DMS153 (cell line): Measurements from ENCODE around the gene RAI1.
"Not testable (repeated sequence)": the region's sequence is repeated elsewhere in the genome, so short reads cannot be mapped to it uniquely, and the experiment has no call there.

Experiments
- DNase-seq: peaks from one replicate; lab custom pipeline; 2025; lab: John Stamatoyannopoulos, UW

RAI1 gene, protein sequence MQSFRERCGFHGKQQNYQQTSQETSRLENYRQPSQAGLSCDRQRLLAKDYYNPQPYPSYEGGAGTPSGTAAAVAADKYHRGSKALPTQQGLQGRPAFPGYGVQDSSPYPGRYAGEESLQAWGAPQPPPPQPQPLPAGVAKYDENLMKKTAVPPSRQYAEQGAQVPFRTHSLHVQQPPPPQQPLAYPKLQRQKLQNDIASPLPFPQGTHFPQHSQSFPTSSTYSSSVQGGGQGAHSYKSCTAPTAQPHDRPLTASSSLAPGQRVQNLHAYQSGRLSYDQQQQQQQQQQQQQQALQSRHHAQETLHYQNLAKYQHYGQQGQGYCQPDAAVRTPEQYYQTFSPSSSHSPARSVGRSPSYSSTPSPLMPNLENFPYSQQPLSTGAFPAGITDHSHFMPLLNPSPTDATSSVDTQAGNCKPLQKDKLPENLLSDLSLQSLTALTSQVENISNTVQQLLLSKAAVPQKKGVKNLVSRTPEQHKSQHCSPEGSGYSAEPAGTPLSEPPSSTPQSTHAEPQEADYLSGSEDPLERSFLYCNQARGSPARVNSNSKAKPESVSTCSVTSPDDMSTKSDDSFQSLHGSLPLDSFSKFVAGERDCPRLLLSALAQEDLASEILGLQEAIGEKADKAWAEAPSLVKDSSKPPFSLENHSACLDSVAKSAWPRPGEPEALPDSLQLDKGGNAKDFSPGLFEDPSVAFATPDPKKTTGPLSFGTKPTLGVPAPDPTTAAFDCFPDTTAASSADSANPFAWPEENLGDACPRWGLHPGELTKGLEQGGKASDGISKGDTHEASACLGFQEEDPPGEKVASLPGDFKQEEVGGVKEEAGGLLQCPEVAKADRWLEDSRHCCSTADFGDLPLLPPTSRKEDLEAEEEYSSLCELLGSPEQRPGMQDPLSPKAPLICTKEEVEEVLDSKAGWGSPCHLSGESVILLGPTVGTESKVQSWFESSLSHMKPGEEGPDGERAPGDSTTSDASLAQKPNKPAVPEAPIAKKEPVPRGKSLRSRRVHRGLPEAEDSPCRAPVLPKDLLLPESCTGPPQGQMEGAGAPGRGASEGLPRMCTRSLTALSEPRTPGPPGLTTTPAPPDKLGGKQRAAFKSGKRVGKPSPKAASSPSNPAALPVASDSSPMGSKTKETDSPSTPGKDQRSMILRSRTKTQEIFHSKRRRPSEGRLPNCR (N-terminal part only)

DNA sequence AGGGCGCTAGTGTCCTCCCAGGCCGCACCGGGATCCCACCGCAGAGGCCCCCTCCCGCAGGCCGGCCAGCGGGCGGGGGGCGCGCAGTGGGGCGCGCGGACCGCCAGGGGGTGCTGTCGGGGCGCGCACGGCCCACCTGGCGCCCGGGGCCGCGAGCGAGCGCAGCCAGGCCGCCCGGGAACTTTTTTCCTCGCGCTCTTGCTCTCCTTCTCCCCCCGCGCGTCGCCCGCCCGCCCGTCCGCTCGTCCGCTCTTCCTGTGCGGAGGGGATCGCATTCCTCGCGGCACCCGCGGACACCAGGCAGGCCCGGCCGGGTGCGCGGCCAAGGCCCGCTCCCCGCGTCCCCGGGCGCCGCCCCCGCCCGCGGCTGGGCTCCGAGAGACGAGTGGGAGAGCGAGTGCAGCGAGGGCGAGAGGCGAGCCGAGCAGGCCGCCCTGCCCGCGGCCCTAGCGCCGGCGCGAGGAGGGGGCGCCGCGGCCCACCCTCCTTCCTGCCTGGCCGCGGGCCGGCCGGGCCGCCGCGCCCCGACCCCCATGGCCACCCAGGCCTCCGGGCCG is at the start of gene RAI1:
RAI1 (plus strand) TSS at position 272 of the 557 bp plus-strand sequence. CDS start 111,491 bp downstream, outside the sequence.
- no peak for DNase-seq

DNA sequence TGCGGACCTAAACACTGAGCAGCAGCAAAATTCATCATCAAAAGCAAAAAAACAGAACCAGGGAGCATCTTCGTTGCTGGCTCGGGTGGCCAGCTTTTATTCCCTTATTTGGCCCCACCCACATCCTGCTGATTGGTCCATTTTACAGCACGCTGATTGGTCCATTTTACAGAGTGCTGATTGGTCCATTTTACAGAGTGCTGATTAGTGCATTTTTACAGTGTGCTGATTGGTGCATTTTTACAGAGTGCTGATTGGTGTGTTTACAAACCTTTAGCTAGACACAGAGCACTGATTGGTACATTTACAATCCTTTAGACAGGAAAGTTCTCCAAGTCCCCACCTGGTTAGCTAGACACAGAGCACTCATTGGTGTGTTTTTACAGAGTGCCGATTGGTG is 48.6 kb upstream of the RAI1 start:
- DNase-seq, result not testable (repeated sequence)

DNA sequence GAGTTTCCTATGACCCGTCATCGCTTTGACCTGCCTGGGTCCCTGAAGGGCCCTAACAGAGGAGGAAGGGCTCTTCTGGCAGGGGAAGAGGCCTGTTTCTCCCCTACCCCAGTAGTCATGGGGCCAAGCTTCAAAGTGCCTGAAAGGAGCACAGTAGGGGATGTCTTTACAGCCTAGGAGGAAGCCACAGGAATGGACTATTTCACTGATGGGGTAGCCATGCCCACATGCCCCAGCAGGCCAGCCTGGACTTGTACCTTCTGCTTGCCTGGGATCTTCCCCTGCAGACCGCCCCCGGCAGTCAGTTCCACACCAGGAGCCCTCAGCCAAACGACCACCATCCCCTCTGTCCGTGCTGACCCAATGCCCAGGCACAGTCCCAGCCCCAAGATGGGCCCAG is 47.9 kb upstream of the RAI1 start:
- DNase-seq, result no peak

DNA sequence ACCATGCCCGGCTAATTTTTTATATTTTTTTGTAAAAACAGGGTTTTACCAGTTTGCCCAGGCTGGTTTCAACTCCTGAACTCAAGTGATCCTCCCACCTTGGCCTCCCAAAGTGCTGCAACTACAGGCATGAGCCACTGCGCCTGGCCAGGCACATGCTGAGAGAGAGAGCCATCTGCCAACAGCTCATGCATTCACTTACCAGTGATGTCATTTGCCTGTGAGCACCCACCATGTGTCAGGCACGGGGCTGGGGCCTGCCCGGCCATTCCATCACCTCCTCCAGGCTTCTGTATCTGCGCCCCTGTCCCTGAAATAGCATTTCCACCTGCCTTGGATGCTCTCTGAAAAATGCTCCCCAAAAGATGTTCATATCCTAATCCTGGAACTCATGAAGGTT is 46.1 kb upstream of the RAI1 start:
- no peak for DNase-seq

DNA sequence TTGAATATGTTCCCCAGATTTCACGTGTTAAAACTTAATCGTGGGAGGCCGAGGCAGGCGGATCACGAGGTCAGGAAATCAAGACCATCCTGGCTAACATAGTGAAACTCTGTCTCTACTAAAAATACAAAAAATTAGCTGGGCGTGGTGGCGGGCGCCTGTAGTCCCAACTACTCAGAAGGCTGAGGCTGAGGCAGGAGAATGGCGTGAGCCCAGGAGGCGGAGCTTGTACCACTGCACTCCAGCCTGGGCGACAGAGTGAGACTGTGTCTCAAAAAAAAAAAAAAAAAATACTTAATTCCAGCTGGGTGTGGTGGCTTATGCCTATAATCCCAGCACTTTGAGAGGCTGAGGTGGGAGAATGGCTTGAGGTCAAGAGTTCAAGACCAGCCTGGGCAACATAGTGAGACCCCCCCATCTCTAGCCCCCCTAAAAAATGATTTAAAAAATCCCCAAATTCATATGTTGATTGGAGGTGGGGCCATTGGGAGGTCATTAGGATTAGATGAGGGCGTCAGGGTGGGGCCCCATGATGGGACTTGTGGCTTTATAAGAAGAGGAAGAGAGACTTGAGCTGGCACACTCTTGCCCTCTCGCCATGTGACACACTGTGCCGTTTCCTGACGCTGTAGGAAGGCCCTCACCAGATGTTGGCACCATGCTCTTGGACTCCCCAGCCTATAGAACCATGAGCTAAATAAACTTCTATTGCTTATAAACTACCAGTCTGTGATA is 45.6 kb upstream of the RAI1 start:
- not testable (repeated sequence) for DNase-seq

DNA sequence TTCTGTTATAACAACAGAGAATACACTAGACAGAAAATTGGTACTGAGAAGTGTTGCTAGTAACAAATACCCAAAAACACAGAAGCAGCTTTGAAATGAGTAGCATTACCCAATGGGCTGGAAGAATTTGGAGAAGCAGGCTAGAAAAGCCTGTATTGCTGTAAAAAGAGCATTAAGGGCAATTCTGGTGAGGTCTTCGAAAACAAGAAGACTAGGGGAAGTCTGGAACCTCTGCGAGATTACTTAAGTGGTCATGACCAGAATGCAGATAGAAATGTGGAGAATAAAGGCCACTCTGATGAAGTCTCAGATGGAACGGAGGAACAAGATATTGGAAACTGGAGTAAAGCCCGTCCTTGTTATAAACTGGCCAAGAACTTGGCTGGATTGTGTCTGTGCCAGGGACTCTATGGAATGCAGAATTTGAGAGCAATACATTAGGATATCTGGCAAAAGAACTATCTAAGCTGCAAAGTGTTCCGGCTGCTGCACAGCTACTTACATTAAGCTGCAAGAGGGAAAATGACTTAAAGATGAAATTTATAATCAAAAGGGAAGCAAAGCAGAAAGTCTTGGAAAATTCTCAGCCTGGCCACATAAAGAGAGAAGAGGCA is 44.9 kb upstream of the RAI1 start:
- DNase-seq, result no peak

DNA sequence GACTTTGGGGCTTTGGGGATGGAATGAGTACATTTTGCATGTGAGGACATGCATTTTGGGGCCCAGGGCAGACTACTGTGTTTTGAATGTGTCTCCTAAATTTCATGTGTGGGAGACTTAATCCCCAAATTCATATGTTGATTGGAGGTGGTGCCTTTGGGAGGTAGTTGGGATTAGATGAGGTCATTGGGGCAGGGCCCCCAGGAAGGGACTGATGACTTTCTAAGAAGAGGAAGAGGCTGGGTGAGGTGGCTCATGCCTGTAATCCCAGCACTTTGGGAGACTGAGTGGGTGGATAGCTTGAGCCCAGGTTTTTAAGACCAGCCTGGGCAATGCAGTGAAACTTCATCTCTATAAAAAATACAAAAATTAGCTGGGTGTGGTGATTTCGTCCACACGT is 42.8 kb upstream of the RAI1 start:
- DNase-seq, result no peak

DNA sequence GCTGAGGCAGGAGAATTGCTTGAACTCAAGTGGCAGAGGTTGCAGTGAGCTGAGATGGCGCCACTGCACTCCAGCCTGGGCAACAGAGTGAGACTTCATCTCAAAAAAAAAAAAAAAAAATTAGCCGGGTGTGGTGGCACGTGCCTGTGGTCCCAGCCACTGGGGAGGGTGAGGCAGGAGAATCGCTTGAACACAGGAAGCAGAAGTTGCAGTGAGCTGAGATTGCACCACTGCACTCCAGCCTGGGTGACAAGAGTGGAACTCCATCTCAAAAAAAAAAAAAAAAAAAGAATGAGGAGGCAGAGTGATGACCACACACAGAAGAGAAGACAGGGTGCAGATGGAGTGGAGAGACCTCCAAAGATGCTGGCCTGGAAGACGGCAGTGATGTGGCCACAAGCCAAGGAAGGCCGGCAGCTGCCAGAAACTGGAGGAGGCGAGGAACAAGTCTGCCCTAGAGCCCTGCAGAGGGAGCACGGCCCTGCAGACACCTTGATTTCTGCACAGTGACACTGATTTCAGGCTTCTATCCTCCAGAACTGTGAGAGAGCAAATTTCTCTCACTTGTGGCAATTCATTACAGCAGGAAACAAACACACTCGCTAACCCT is 41.5 kb upstream of the RAI1 start:
- not testable (repeated sequence) for DNase-seq

DNA sequence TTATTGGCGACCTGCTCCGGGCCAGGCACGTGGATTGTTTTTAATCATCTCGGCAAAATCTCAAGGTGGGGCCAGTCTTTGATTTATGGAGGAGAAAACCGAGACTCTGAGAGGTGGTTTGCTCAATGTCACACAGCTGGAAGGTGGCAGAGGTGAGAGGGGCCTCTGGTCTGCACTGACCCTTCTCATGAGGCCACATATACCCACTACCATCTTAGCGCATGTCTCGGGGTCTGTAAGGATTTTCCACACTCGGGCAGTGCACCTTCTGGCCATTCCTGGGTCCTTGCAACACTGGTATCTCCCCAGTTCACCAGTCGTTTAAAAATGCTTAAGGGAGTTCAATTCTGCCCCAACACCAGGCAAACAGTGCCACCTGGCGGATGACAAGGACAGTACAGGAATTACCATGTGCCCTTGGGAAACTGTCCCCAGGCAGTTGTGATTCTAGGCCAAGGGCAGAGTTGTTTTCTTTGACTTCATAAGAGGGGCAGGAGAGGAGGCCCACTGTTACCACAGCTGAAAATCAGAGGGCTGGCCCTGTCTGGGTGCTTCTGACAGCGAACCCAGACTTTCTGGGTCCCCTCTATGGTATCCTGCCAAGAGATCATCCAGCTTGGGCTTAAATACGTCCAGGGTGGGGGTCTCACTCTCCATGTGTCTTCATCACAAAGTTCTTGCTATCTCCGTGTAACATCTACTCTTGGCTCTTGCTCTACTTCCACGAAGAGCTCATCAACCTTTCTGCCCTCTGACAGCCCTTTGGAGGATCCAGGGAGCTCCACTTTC is 39.4 kb upstream of the RAI1 start:
- DNase-seq, result no peak

DNA sequence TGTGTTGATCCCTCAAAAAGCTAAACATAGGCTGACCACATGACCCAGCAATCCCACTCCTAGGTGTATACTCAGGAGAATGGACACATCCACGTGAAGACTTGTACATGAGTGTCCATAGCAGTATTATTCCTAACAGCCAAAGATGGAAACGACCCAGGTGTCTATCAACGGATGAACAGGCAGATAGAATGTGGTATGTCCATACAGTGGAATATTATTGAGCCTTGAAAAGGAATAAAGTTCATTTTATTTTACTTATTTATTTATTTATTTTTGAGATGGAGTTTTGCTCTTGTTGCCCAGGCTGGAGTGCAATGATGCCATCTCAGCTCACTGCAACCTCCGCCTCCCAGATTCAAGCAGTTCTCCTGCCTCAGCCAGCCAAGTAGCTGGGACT is 36.1 kb upstream of the RAI1 start:
- not testable (repeated sequence) for DNase-seq

DNA sequence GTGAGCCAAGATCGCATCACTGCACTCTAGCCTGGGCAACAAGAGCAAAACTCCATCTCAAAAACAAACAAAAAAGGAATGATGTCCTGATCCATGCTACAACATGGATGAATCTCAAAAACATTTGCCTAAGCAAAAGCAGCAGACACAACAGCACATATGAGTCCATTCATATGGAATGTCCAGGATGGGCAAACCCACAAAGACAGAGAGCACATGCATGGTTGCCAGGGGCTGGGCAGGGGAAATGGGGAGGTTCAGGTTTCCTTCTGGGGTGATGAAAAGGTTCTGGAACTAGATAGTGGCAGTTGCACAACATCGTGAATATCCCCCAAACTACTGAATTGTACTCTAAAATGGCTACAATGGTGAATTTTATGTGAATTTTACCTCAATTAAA is 35.3 kb upstream of the RAI1 start:
- DNase-seq, result no peak

DNA sequence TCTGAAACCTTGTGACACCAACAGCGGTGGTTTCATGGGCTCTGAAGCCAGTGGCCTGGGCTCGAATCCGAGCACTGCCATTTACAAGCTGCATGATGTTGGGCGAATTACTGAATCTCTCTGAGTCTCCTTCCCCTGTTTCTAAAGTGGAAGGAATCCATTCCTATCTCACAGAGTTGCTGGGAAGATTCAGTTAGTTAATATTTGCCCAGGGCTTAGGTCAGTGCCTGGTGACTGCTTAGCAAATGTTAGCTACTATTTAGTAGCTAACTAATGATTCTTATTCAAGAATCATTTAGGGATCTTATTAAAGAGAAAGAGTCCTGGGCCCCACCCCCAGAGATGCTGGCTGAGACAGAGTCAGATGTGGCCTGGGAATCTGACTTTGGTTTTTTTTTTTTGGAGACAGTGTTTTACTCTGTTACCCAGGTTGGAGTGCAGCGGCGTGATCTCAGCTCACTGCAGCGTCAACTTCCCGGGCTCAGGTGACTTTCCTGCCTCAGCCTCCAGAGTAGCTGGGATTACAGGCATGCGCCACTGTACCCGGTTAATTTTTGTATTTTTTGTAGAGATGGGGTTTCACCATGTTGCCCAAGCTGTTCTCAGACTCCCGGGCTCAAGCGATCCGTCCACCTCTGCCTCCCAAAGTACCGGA is 33.6 kb upstream of the RAI1 start:
- DNase-seq, result no peak

DNA sequence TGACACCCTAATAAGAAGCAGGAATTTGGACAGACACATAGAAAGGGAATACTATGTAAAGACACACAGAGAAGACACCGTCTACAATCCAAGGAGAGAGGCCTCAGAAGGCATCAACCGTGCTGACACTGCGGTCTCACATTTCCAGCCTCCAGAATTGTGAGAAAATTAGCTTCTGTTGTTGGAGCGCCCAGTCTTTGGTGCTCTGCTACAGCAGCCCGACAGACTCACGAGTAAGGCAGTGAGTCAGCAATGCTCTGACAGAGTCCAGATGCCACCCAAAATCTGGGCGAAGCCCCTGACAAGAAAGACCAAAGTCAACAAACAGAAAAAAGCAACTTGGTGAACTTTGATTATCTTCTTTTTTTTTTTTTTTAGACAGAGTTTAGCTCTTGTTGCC is 32.5 kb upstream of the RAI1 start:
- no peak for DNase-seq

DNA sequence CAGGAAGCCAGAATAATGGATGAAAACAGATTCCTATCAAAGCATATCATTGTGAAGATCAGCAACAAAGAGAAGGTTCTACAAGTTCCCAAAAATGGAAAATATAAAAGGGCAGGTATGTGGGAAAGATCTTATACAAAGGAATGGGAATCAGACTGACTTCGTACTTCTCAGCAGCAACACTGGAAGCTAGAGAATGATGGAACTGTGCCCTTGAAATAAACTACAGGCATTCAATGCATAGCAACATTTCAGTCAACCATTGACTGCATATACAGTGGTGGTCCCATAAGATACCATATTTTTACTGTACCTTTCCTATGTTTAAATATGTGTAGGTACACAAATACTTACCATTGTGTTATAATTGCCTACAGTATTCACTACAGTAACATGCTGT is 30.3 kb upstream of the RAI1 start:
- no peak for DNase-seq

DNA sequence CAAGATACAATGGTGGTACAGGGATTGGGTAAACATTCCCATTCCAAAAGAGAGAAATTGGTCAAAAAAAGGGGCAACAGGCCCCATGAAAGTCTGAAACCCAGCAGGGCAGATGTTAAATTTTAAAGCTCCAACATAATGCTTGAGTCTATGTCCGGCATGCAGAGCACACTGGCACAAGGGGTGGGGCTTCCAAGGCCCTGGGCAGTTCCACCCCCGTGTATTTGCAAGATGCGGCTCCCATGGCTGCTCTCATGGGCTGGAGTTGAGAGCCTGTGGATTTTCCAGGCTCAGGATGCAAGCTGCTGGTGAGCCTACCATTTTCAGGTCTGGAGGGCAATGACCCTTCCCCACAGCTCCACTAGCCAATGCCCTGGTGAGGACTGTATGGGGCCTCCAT is 27.9 kb upstream of the RAI1 start:
- DNase-seq, result no peak

DNA sequence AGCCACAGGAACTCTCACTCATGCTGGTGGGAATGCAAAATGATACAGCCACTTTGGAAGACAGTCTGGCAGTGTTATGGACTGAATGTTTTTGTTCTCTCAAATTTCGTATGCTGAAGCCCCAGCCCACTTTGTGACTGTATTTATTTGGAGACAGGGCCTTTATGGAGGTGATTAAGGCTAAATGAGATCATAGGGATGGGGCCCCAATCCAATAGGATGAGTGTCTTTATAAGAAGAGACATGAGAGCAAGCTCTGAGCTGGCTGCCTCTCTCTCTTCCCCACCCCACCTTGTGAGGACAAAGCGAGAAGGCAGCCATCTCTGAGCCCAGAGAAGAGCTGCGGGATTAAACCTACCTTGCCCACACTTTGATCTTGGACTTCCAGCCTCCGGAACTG is 21.9 kb upstream of the RAI1 start:
- no peak for DNase-seq

DNA sequence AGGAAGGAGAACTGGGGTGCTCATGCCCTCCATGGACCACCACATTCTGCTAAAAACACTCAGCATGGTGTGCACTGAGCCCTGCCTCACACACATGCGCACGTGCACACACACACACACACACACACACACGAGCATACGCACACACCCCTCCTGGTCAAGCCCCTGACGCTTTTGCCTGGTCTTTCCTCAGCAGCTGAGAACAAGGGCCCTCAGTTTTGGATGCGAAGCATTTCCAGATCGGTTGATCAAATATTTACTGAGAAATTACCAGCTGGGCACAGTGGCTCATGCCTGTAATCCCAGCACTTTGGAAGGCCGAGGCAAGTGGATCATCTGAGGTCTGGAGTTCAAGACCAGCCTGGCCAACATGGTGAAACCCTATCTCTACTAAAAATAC is 20.1 kb upstream of the RAI1 start:
- no peak for DNase-seq

DNA sequence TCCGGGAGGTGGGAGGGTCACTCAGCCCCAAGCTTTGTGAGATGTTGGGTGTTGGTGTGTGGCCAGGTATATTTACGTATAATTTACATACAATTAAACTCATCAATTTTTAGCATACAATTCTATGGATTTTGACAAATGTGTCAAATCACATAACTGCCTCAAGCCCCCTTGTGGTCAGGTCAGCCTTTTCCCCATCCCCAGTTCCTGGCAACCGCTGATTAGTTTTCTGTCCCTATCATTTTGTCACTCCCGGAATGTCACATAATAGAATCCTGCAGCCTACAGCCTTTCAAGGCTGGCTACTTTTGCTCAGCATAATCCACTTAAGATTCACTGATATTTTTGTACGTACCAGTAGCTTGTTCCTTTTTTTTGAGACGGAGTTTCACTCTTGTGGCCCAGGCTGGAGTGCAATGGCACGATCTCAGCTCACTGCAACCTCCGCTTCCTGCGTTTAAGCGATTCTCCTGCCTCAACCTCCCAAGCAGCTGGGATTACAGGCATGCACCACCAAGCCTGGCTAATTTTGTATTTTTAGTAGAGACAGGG is 19.3 kb upstream of the RAI1 start:
- no peak for DNase-seq
